Ovary (tissue), 3 donors: ENCODE results near the gene TNK2.

Experiments used
- CTCF ChIP-seq, 3 donors: fragments of 450-650 bp in 2 of 3; fragments of 200-600 bp in 1 of 3; IDR thresholded peaks; one replicate each; pipeline versions ENCODE4 v1.5.1 to v1.8.0; 2016 to 2022; ENCODE audit warnings: antibody characterized with exemption in 3 of 3, mild to moderate bottlenecking in 1 of 3
- POLR2A ChIP-seq: fragments of 450-650 bp; IDR thresholded peaks from one replicate; pipeline ENCODE4 v1.6.1; 2017; ENCODE audit warnings: antibody characterized with exemption, mild to moderate bottlenecking, moderate library complexity
- donor health status: DM: no; HTN: no; CAD: no.

- TF ChIP-seq CTCF (IDR thresholded peaks at IDR 0.05), result no peak
- TF ChIP-seq POLR2A, result no peak
Measured at GRCh38 chr3:195907684-195907933, 742 bp downstream of the TNK2 start.
